PC-3 (cell line): ENCODE data around the gene ZBTB43. TPM values are rescaled to one million over a fixed set of nuclear protein-coding genes. Genes with fewer than 3 reads are reported as not detected.

Source experiments
- ATAC-seq: fragments of 200-7000 bp; cut with Tn5 transposase; 2 replicates; pipeline ENCODE4 v1.9.1; 2020; ENCODE audit warnings: mild to moderate bottlenecking, moderate library complexity
- BruUV-seq: library from RNA; stranded (reverse); fragments of 400-500 nt; replicated peaks from 2 replicates; lab custom pipeline; 2021; lab: Mats Ljungman, UMichigan
- CTCF ChIA-PET: fragments of 300-600 bp; sonication (Branson Sonifier 250); formaldehyde crosslinking; loops from one replicate; lab custom pipeline; 2022; ENCODE audit warnings: antibody characterized with exemption; lab: Charles Lee
- POLR2A ChIA-PET: fragments of 300-600 bp; sonication (Branson Sonifier 250); formaldehyde crosslinking; loops from one replicate; lab custom pipeline; 2022; ENCODE audit warnings: antibody characterized with exemption; ENCODE audit not compliant: unreplicated experiment; lab: Charles Lee
- DNase-seq: peaks from one replicate; pipeline ENCODE4 v3.0.0-alpha.2; 2015
- H2AFZ ChIP-seq: fragments of 300-600 bp; sonication (generic); 2 replicates; pipeline ENCODE4 v1.6.0; 2016; ENCODE audit warnings: antibody characterized with exemption, low read length
- H3F3A ChIP-seq: fragments of 300-600 bp; sonication (generic); one replicate; pipeline ENCODE4 v1.6.0; 2017; ENCODE audit warnings: antibody characterized with exemption, low read length, control low read depth, mild to moderate bottlenecking; ENCODE audit not compliant: unreplicated experiment
- H3K27ac ChIP-seq: fragments of 300-600 bp; sonication (generic); 2 replicates; pipeline ENCODE4 v1.5.1; 2016; ENCODE audit warnings: mild to moderate bottlenecking, low read length
- H3K27me3 ChIP-seq: fragments of 300-600 bp; sonication (generic); 2 replicates; pipeline ENCODE4 v1.6.1; 2016; ENCODE audit warnings: low read length, mixed read lengths
- H3K36me3 ChIP-seq: fragments of 300-600 bp; sonication (generic); 2 replicates; pipeline ENCODE4 v1.6.1; 2016; ENCODE audit warnings: low read depth, mixed run types, low read length, mixed read lengths
- H3K4me1 ChIP-seq: fragments of 300-600 bp; sonication (generic); 2 replicates; pipeline ENCODE4 v1.5.1; 2016; ENCODE audit warnings: low read length; ENCODE audit not compliant: insufficient read depth
- H3K4me2 ChIP-seq: fragments of 300-600 bp; sonication (generic); 2 replicates; pipeline ENCODE4 v1.6.0; 2016; ENCODE audit warnings: low read length
- H3K4me3 ChIP-seq: fragments of 300-600 bp; sonication (generic); 2 replicates; pipeline ENCODE4 v1.5.1; 2016; ENCODE audit warnings: mild to moderate bottlenecking, low read length, mixed read lengths
- H3K79me2 ChIP-seq: fragments of 300-600 bp; sonication (generic); 2 replicates; pipeline ENCODE4 v1.6.1; 2017; ENCODE audit warnings: low read length, mixed read lengths
- H3K9ac ChIP-seq: fragments of 300-600 bp; sonication (generic); 2 replicates; pipeline ENCODE4 v1.6.0; 2016; ENCODE audit warnings: mild to moderate bottlenecking, low read length
- H3K9me2 ChIP-seq: fragments of 300-600 bp; sonication (generic); replicated peaks from 2 replicates; pipeline ENCODE4 v1.6.1; 2016; ENCODE audit warnings: mixed run types, low read length, mixed read lengths
- H3K9me3 ChIP-seq: fragments of 300-600 bp; sonication (generic); 2 replicates; pipeline ENCODE4 v1.6.1; 2016; ENCODE audit warnings: low read length, mixed read lengths
- H4K20me1 ChIP-seq: fragments of 300-600 bp; sonication (generic); 2 replicates; pipeline ENCODE4 v1.6.1; 2016; ENCODE audit warnings: low read length, mixed read lengths
- CTCF ChIP-seq: fragments of 300-600 bp; sonication (generic); conservative IDR thresholded peaks from 2 replicates; pipeline ENCODE4 v1.5.1; 2017; ENCODE audit warnings: antibody characterized with exemption, low read depth, mild to moderate bottlenecking, low read length
- EZH2 ChIP-seq: fragments of 300-600 bp; sonication (generic); IDR thresholded peaks from one replicate; pipeline ENCODE4 v1.6.1; 2017; ENCODE audit warnings: antibody characterized with exemption, mild to moderate bottlenecking, low read length; ENCODE audit not compliant: unreplicated experiment
- EZH2phosphoT487 ChIP-seq: fragments of 300-600 bp; sonication (generic); IDR thresholded peaks from 2 replicates; pipeline ENCODE4 v1.6.1; 2018; ENCODE audit warnings: mild to moderate bottlenecking, antibody characterized with exemption, low read length, borderline replicate concordance
- intact Hi-C: fragments of 100-400 bp; cut with micrococcal nuclease; formaldehyde crosslinking; loops from 2 replicates; pipeline ENCODE4 v1.9.0; 2023
- total RNA-seq: library from RNA; depleted of rRNA; stranded (reverse); fragments of >200 nt; gene quantifications from 2 replicates; pipeline ENCODE4 v1.2.3, GENCODE V29; 2014

Gene ZBTB43
- total RNA-seq, 1 experiment from 2014 or later: 5.9 TPM

- no peaks in the 10 kb centered on the region for H3K9me3 ChIP-seq
- POLR2A ChIA-PET: no interaction called here
- no peak for TF ChIP-seq CTCF
- no peak for TF ChIP-seq EZH2
- TF ChIP-seq EZH2phosphoT487: no peak
- H3K4me3 ChIP-seq: no peak overlapping the region
- H3K4me1 ChIP-seq: no peaks in the 10 kb centered on the region
- H4K20me1 ChIP-seq: no peaks in the 10 kb centered on the region
- DNase-seq (no peak), ATAC-seq (no peak)
- no peaks in the 10 kb centered on the region for H3F3A ChIP-seq
- no peak overlapping the region for H3K27ac ChIP-seq
- no peak overlapping the region for H3K4me2 ChIP-seq
- H2AFZ ChIP-seq: no peak overlapping the region
- CTCF ChIA-PET: no interaction called here
- no peaks in the 10 kb centered on the region for H3K9me2 ChIP-seq
- no peaks in the 10 kb centered on the region; the same call in 1 of the 2 replicates for H3K36me3 ChIP-seq
- H3K79me2 ChIP-seq: peaks cover 14% of the 10 kb centered on the region; the same call in 1 of the 2 replicates
- no TSS peak for BruUV-seq
- intact Hi-C loops: loop anchor here (10.0 kb wide), 1 partner anchor 45 kb away; the partner anchor contains the start of gene RALGPS1
- H3K9ac ChIP-seq: no peak overlapping the region
- H3K27me3 ChIP-seq: no peaks in the 10 kb centered on the region
Observed at GRCh38 chr9:126869368-126869767, 64.5 kb downstream of the ZBTB43 start.

- no peaks in the 10 kb centered on the region for H3K36me3 ChIP-seq
- no peaks in the 10 kb centered on the region for H3K9me3 ChIP-seq
- no peak for TF ChIP-seq CTCF
- no peak for TF ChIP-seq EZH2
- TF ChIP-seq EZH2phosphoT487: no peak
- no peak overlapping the region for H3K27ac ChIP-seq
- no TSS peak for BruUV-seq
- DNase-seq: no peak
- peaks cover 20% of the 10 kb centered on the region; the same call in 1 of the 2 replicates for H3K79me2 ChIP-seq
- CTCF ChIA-PET: no interaction called here
- intact Hi-C loops: no loop called here
- no peak for ATAC-seq
- no peak overlapping the region for H3K4me3 ChIP-seq
- no peaks in the 10 kb centered on the region for H4K20me1 ChIP-seq
- POLR2A ChIA-PET: no interaction called here
- no peaks in the 10 kb centered on the region for H3K9me2 ChIP-seq
- no peaks in the 10 kb centered on the region for H3K27me3 ChIP-seq
- no peaks in the 10 kb centered on the region for H3F3A ChIP-seq
- no peak overlapping the region for H3K9ac ChIP-seq
- H2AFZ ChIP-seq: no peak overlapping the region
- no peak overlapping the region for H3K4me2 ChIP-seq
- H3K4me1 ChIP-seq: no peaks in the 10 kb centered on the region
Observed at GRCh38 chr9:126872516-126872915, 67.7 kb downstream of the ZBTB43 start.

DNA sequence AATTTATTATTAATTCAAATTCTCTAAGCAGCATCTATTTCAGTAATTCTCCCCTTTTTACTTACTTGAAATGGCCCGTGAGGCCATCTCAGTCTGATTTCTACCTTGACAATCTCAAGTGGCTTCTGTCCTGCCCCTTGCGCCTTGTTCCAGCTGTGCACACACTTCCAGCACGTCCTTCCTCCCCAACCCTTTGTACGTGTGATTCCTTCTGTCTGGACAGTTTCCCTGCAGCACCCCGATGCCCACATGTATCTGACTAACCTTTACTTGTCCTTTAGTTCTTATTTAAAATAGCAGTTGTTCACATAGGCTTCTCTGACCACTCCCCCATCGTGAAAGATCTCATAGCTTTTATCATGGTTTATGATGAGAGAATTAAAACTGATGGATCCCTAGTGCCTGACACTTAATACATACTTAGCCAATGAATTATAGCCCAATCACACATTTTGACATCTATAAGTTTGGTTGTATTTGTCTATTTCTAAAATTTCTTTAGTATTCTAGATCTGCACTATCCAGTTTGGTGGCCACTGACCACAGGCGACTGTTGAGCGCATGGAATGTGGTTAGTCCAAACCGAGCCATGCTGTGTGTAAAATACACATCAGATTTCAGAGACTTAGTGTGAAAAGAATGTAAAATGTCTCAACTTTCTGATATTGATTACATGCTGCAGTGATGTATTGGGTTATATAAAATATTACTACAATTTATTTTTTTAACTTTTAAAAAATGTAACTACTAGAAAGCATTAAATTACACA is 69.9 kb downstream of the ZBTB43 start:
- TF ChIP-seq EZH2phosphoT487: no peak
- no peak for TF ChIP-seq CTCF
- TF ChIP-seq EZH2: no peak
- peaks cover 9% of the 10 kb centered on the region; the same call in 1 of the 2 replicates for H3K79me2 ChIP-seq
- no peaks in the 10 kb centered on the region for H3K9me2 ChIP-seq
- H3K4me2 ChIP-seq: no peak overlapping the region
- no peak overlapping the region for H3K9ac ChIP-seq
- H3K27me3 ChIP-seq: no peaks in the 10 kb centered on the region
- no peaks in the 10 kb centered on the region for H3F3A ChIP-seq
- no peak for DNase-seq
- no peak for ATAC-seq
- H4K20me1 ChIP-seq: no peaks in the 10 kb centered on the region
- H3K36me3 ChIP-seq: no peaks in the 10 kb centered on the region
- no TSS peak for BruUV-seq
- H3K4me1 ChIP-seq: no peaks in the 10 kb centered on the region
- H2AFZ ChIP-seq: no peak overlapping the region
- H3K27ac ChIP-seq: no peak overlapping the region
- intact Hi-C loops: no loop called here
- no peak overlapping the region for H3K4me3 ChIP-seq
- ChIA-PET POLR2A (interaction anchor here (0.5 kb wide), 1 partner anchor 194 kb away, joined by 4 read pairs; no protein-coding TSS in a partner anchor), CTCF (no interaction called here)
- no peaks in the 10 kb centered on the region for H3K9me3 ChIP-seq
